Adrenal gland (tissue), 12 donors: Measurements from ENCODE around the gene SDCCAG8. TPM values are rescaled to one million over a fixed set of nuclear protein-coding genes. Genes with fewer than 3 reads are reported as not detected.

Experiments used
- DNase-seq, 7 donors: peaks; one replicate each; pipeline ENCODE4 v3.0.0-alpha.2; 2019 to 2020
- H3K27ac ChIP-seq, 5 donors: fragments of 200-600 bp; sonication (generic) in 4 of 5; 1 replicate in 3 of 5; 2 replicates in 2 of 5; pipeline versions ENCODE4 v1.5.1 to v1.8.0; 2016 to 2020; ENCODE audit warnings: mild to moderate bottlenecking in 1 of 5
- H3K27me3 ChIP-seq: fragments of 200-600 bp; 2 replicates; pipeline ENCODE4 v1.8.0; 2021
- H3K36me3 ChIP-seq, 2 donors: fragments of 200-600 bp; replicated peaks in 1 of 2; 1 replicate in 1 of 2; 2 replicates in 1 of 2; pipeline versions ENCODE4 v1.5.1 to v1.8.0; 2018 to 2022
- H3K4me1 ChIP-seq, 2 donors: fragments of 200-600 bp; replicated peaks in 1 of 2; 1 replicate in 1 of 2; 2 replicates in 1 of 2; pipeline versions ENCODE4 v1.5.1 to v1.8.0; 2018 to 2021
- H3K4me3 ChIP-seq, 4 donors: fragments of 200-600 bp; sonication (generic) in 3 of 4; one replicate each; pipeline ENCODE4 v1.5.1; 2016 to 2018
- H3K9me3 ChIP-seq, 3 donors: fragments of 200-600 bp; sonication (generic) in 1 of 3; replicated peaks in 1 of 3; 1 replicate in 2 of 3; 2 replicates in 1 of 3; pipeline versions ENCODE4 v1.5.1 to v1.8.0; 2016 to 2021
- CTCF ChIP-seq, 6 experiments: fragments of 450-650 bp in 4 of 6; fragments of 200-600 bp in 2 of 6; sonication (generic) in 1 of 6; IDR thresholded peaks; 1 replicate in 5 of 6; 2 replicates in 1 of 6; pipeline versions ENCODE4 v1.5.1 to v1.8.0; 2016 to 2021; ENCODE audit warnings: antibody characterized with exemption in 6 of 6, mild to moderate bottlenecking in 2 of 6, moderate library complexity in 1 of 6
- POLR2A ChIP-seq, 2 donors: fragments of 450-650 bp; IDR thresholded peaks; one replicate each; pipeline ENCODE4 v1.6.1; 2017; ENCODE audit warnings: antibody characterized with exemption in 2 of 2, mild to moderate bottlenecking in 2 of 2, moderate library complexity in 1 of 2
- WGBS, 4 donors: extraction: QIAGEN DNeasy Blood & Tissue Kit in 2 of 4; methylation state at CpG; one replicate each; pipeline versions ENCODE4 v1.1.5 to v1.1.7; 2013 to 2017; 5-methylcytosine and 5-hydroxymethylcytosine counted together
- intact Hi-C, 2 donors: fragments of 100-400 bp; cut with DNase I; formaldehyde crosslinking; loops; one replicate each; pipeline versions ENCODE4 v1.14.1 to v1.15.0; 2022 to 2023
- polyA plus RNA-seq, 3 donors: library from polyadenylated mRNA; stranded (reverse); fragments of 200-250 nt in 2 of 3; fragments of 350-450 nt in 1 of 3; fragmentation: Illumina TruSeq in 1 of 3; extraction: RNeasy Lipid Tissue Mini Kit (QIAGEN cat#74804) in 1 of 3; gene quantifications; one replicate each; pipeline ENCODE4 v1.2.3, GENCODE V29; 2013 to 2014
- total RNA-seq, 9 donors: library from RNA; depleted of rRNA in 4 of 9; stranded (reverse); fragments of >200 nt in 4 of 9; fragments of 120-200 nt in 1 of 9; fragmentation: NEBNext Ultra II Directional in 1 of 9; extraction: Animal tissue kit (Norgen Biotek cat#: 25700) in 1 of 9; gene quantifications; one replicate each; pipeline versions ENCODE4 v1.1.0 to v1.2.4, GENCODE V29; 2013 to 2023
- donor health status: healthy with polysubstance abuse.
- donor health status: Bipolar disorder and iron deficiency.
- donor health status: DM: yes; HTN: yes; CAD: no.
- donor health status: DM: no; HTN: no; CAD: no.
- donor health status: DM: no; HTN: no; CAD: no.
- donor health status: DM: yes; HTN: yes; CAD: no.

SDCCAG8 gene
- total and polyA plus RNA-seq, 12 donors: 22.5 to 60.9 (median 44.1) TPM

DNA sequence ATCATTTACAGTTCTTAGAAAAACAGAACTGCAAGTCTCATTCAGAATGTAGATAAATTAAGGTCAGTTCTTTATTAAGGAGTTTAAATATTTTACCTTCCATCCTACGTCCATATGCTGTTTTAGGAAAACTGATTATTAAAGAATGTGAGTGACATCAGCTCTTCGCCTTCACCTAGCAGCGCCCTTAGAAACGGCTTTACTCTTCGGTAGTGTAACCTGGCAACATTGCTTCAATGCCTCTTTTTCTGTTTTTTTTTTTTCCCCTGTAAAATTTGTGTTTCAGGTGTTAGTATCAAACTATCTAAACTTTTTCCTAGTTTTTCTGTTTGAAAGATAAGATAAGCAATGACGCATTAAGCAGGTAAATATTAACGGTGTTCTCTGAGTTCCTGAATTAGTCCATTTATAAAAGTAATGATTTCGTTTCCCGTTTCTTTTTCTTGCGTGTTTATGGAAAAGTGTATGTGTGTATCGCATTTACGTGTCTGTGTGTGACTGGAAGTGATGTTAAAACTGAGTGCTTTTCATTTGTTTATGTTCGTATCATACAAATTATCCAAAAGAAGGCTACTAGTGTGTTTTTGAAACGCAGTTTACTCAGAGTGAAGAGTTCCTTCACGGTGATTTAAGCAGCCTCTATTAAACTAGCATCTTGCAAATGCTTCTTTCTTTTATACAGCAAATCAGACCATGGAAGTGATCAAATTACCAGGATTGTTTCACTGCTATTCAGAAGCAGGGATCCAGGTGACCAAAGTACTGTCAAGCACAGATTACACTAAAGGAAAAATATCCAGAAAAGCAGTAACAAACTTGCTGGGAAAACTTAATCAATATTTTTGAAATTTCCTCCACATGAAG is 139.0 kb downstream of the SDCCAG8 start:
- Histone ChIP-seq H3K4me3 (no peak overlapping the region), H3K4me1 (no peaks in the 10 kb centered on the region), H3K9me3 (no peaks in the 10 kb centered on the region), H3K27ac (no peak overlapping the region), H3K27me3 (no peaks in the 10 kb centered on the region), H3K36me3 (no peaks in the 10 kb centered on the region)
- intact Hi-C loops: no loop called here
- DNase-seq: no peak
- TF ChIP-seq CTCF (IDR thresholded peaks at IDR 0.05) (no peak), POLR2A (IDR thresholded peaks at IDR 0.05) (no peak)
- WGBS, 4 donors: 92 to 95% (median 94%) methylated on average over 15 of the region's 15 CpGs

DNA sequence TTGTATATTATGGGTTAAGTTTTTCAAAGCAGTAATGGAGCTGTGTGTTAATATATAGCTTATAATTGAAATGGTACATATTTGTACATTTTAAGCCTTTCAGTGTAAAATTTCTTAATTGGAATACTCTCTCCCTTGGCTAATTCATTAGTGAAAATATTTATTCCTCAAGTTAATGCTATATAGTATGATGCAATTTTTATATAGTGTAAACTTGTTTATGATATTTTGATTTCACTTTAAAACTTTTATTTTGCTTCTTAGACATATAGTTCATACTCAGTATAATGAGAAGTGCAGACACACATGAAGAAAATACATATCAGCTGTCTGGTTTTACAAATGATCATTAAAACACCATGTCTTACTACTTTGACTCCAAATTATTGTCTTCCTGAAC is 140.6 kb downstream of the SDCCAG8 start:
- TF ChIP-seq CTCF (IDR thresholded peaks at IDR 0.05) (no peak), POLR2A (IDR thresholded peaks at IDR 0.05) (no peak)
- no peak overlapping the region for H3K27ac ChIP-seq
- no peaks in the 10 kb centered on the region for H3K36me3 ChIP-seq
- no peaks in the 10 kb centered on the region for H3K27me3 ChIP-seq
- H3K4me3 ChIP-seq: no peak overlapping the region
- no peaks in the 10 kb centered on the region for H3K9me3 ChIP-seq
- intact Hi-C loops: no loop called here
- no peaks in the 10 kb centered on the region for H3K4me1 ChIP-seq
- no peak for DNase-seq

- Histone ChIP-seq H3K36me3 (no peaks in the 10 kb centered on the region), H3K4me1 (no peaks in the 10 kb centered on the region), H3K27me3 (no peaks in the 10 kb centered on the region), H3K9me3 (no peaks in the 10 kb centered on the region), H3K4me3 (no peak overlapping the region), H3K27ac (no peak overlapping the region)
- TF ChIP-seq POLR2A (IDR thresholded peaks at IDR 0.05) (no peak), CTCF (IDR thresholded peaks at IDR 0.05) (no peak)
- DNase-seq: no peak
- 64 to 77% (median 69%) methylated on average over 5 of the region's 5 CpGs for WGBS, 4 donors
- intact Hi-C loops: no loop called here
These were observed 141.0 kb downstream of the SDCCAG8 start for GRCh38 chr1:243396876-243397275.

DNA sequence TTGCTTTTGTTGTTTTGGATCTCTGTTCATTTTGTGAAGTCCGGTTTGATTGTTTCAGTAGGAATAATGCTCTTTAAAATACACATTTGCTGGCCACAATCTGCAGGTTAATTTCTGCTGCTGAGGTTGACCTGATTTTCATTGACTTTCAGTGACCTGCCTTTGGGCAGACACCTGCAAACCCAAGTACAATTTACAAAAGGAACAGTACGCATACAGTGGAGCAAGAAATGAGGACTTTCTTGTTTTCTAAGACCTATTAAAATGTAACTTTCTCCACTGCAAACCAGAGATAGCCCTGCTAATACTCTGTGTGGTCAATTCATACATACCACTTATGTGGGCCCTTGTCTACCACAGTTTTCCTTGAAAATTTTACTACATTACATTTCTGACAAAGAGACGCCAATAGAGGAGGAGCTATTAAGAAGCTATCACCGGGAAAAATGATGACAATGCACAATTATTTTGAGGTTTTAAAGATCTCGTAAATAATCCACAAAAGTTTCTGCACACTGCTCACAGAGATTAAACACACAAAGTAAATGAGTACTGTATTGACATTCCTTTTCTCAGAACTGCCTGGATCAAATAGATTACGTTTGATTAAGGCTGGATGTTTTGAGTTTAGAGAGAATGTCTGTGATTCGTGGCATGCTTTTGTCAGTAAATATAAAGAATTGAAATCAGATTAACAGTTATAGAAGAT is 141.9 kb downstream of the SDCCAG8 start:
- Histone ChIP-seq H3K9me3 (no peaks in the 10 kb centered on the region), H3K4me1 (no peaks in the 10 kb centered on the region), H3K27me3 (no peaks in the 10 kb centered on the region), H3K27ac (no peak overlapping the region), H3K4me3 (no peak overlapping the region), H3K36me3 (no peaks in the 10 kb centered on the region)
- 90 to 93% (median 92%) methylated on average over 7 of the region's 7 CpGs for WGBS, 4 donors
- no peak for DNase-seq
- no peak for TF ChIP-seq CTCF (IDR thresholded peaks at IDR 0.05)
- TF ChIP-seq POLR2A (IDR thresholded peaks at IDR 0.05): no peak
- intact Hi-C loops: no loop called here
